ENCODE data around the gene WDR12. TPM values are rescaled to one million over a fixed set of nuclear protein-coding genes. Genes with fewer than 3 reads are reported as not detected.

The WDR12 gene
- polyA plus RNA-seq, 1 of the 3 experiments (the other 2 are of a cell fraction), result 21.2 TPM

- no peaks in the 10 kb centered on the region; the same call in 1 of the 2 replicates for H3K9me3 ChIP-seq
- H3K36me3 ChIP-seq (replicated peaks in 1 of 2; ENCODE audit: control insufficient read depth in 1 of 2, insufficient read depth in 2 of 2, low read length in 1 of 2), result peaks cover 3 to 25% of the 10 kb centered on the region in 2 experiments
- H3K79me2 ChIP-seq (ENCODE audit: insufficient read depth), result no peaks in the 10 kb centered on the region
- WGBS (ENCODE audit: low lambda C conversion rate), result 91% methylated on average over 4 of the region's 4 CpGs
- peaks cover 3% of the 10 kb centered on the region for H3F3A ChIP-seq (replicated peaks; ENCODE audit: insufficient read depth)
- peaks cover 0 to 6% of the 10 kb centered on the region in 2 experiments; a peak in 1 of 4 replicates for H3K4me1 ChIP-seq (ENCODE audit: control insufficient read depth in 1 of 2, insufficient read depth in 2 of 2, low read depth in 1 of 2, low read length in 1 of 2)
- ChIA-PET POLR2A (no interaction called here), CTCF (no interaction called here)
- no peak overlapping the region for H3K4me2 ChIP-seq
- DNase-seq, result no peak
- no peaks in the 10 kb centered on the region for H3K27me3 ChIP-seq (ENCODE audit: insufficient read depth)
- H3K9ac ChIP-seq, result no peak overlapping the region
- H3K4me3 ChIP-seq (ENCODE audit: low read depth in 2 of 2, low read length in 1 of 2), result no peak overlapping the region
- TF ChIP-seq FOXJ3 (CRISPR knock-in tag; IDR thresholded peaks at IDR 0.05), result no peak
- no peak overlapping the region for H3K27ac ChIP-seq (ENCODE audit: low read depth in 2 of 2, low read length in 1 of 2)
- H4K20me1 ChIP-seq (ENCODE audit: insufficient read depth), result no peaks in the 10 kb centered on the region
- H2AFZ ChIP-seq (ENCODE audit: low read depth), result no peak overlapping the region
- H3K9me2 ChIP-seq, result no peaks in the 10 kb centered on the region
Measured at GRCh38 chr2:202941771-202942170, 30.3 kb upstream of the WDR12 start.

GRCh38 chr2:202938960-202939359 lies 27.5 kb upstream of the WDR12 start:
- ChIA-PET CTCF (no interaction called here), POLR2A (no interaction called here)
- Histone ChIP-seq H3K4me2 (no peak overlapping the region), H3K27me3 (ENCODE audit: insufficient read depth) (no peaks in the 10 kb centered on the region), H3K36me3 (replicated peaks in 1 of 2; ENCODE audit: control insufficient read depth in 1 of 2, insufficient read depth in 2 of 2, low read length in 1 of 2) (peaks cover 3 to 19% of the 10 kb centered on the region in 2 experiments), H3F3A (replicated peaks; ENCODE audit: insufficient read depth) (no peaks in the 10 kb centered on the region), H4K20me1 (ENCODE audit: insufficient read depth) (no peaks in the 10 kb centered on the region), H2AFZ (ENCODE audit: low read depth) (no peak overlapping the region), H3K9me2 (no peaks in the 10 kb centered on the region), H3K9me3 (no peaks in the 10 kb centered on the region), H3K27ac (ENCODE audit: low read depth in 2 of 2, low read length in 1 of 2) (no peak overlapping the region), H3K9ac (no peak overlapping the region), H3K79me2 (ENCODE audit: insufficient read depth) (no peaks in the 10 kb centered on the region), H3K4me1 (ENCODE audit: control insufficient read depth in 1 of 2, insufficient read depth in 2 of 2, low read depth in 1 of 2, low read length in 1 of 2) (no peaks in the 10 kb centered on the region), H3K4me3 (ENCODE audit: low read depth in 2 of 2, low read length in 1 of 2) (no peak overlapping the region)
- no peak for DNase-seq
- 86% methylated on average over 3 of the region's 3 CpGs for WGBS (ENCODE audit: low lambda C conversion rate)
- TF ChIP-seq YY1 (IDR thresholded peaks at IDR 0.05; ENCODE audit: low read depth) (no peak), RFX5 (IDR thresholded peaks at IDR 0.05; ENCODE audit: low read length) (no peak), CHD2 (IDR thresholded peaks at IDR 0.05; ENCODE audit: low read length, partially characterized antibody) (no peak), RAD21 (IDR thresholded peaks at IDR 0.05; ENCODE audit: low read length) (no peak), POLR2AphosphoS5 (IDR thresholded peaks at IDR 0.05; ENCODE audit: low read depth, low read length) (no peak)

GRCh38 chr2:202934456-202934855 lies 23.0 kb upstream of the WDR12 start:
- no peak overlapping the region for H3K4me3 ChIP-seq (ENCODE audit: low read depth in 2 of 2, low read length in 1 of 2)
- no peak for TF ChIP-seq POLR2AphosphoS5 (IDR thresholded peaks at IDR 0.05; ENCODE audit: low read depth, low read length)
- TF ChIP-seq SMC3 (IDR thresholded peaks at IDR 0.05; ENCODE audit: low read depth, low read length), result no peak
- TF ChIP-seq RXRA (IDR thresholded peaks at IDR 0.05; ENCODE audit: borderline replicate concordance, low read depth), result no peak
- TF ChIP-seq CTCF (IDR thresholded peaks at IDR 0.05), result no peak
- TF ChIP-seq USF1 (IDR thresholded peaks at IDR 0.05; ENCODE audit: borderline replicate concordance, low read depth), result no peak
- no peak for TF ChIP-seq JUND (IDR thresholded peaks at IDR 0.05)
- TF ChIP-seq TAF1 (IDR thresholded peaks at IDR 0.05; ENCODE audit: borderline replicate concordance, low read depth, low read length), result no peak
- no peak for TF ChIP-seq RFX5 (IDR thresholded peaks at IDR 0.05; ENCODE audit: low read length)
- no peak for TF ChIP-seq NRF1 (IDR thresholded peaks at IDR 0.05; ENCODE audit: low read depth, low read length)
- TF ChIP-seq USF2 (IDR thresholded peaks at IDR 0.05; ENCODE audit: borderline replicate concordance, low read depth, low read length), result no peak
- no peak for TF ChIP-seq TEAD4 (IDR thresholded peaks at IDR 0.05; ENCODE audit: borderline replicate concordance, insufficient read depth)
- no peaks in the 10 kb centered on the region for H3K79me2 ChIP-seq (ENCODE audit: insufficient read depth)
- no peaks in the 10 kb centered on the region for H3K9me3 ChIP-seq
- H3K9ac ChIP-seq, result no peak overlapping the region
- CTCF ChIA-PET, result no interaction called here
- no peaks in the 10 kb centered on the region for H3K9me2 ChIP-seq
- H3K4me1 ChIP-seq (ENCODE audit: control insufficient read depth in 1 of 2, insufficient read depth in 2 of 2, low read depth in 1 of 2, low read length in 1 of 2), result no peaks in the 10 kb centered on the region; a peak in 1 of 4 replicates
- 100% methylated on average over 1 of the region's 2 CpGs for WGBS (ENCODE audit: low lambda C conversion rate)
- H3K36me3 ChIP-seq (replicated peaks in 1 of 2; ENCODE audit: control insufficient read depth in 1 of 2, insufficient read depth in 2 of 2, low read length in 1 of 2), result peaks cover 0 to 15% of the 10 kb centered on the region in 2 experiments
- H2AFZ ChIP-seq (ENCODE audit: low read depth), result no peak overlapping the region
- POLR2A ChIA-PET, result no interaction called here
- no peak overlapping the region for H3K27ac ChIP-seq (ENCODE audit: low read depth in 2 of 2, low read length in 1 of 2)
- H3F3A ChIP-seq (replicated peaks; ENCODE audit: insufficient read depth), result no peaks in the 10 kb centered on the region
- no peaks in the 10 kb centered on the region for H3K27me3 ChIP-seq (ENCODE audit: insufficient read depth)
- H4K20me1 ChIP-seq (ENCODE audit: insufficient read depth), result no peaks in the 10 kb centered on the region
- no peak for DNase-seq
- H3K4me2 ChIP-seq, result no peak overlapping the region
